PFSK-1 (cell line): ENCODE data around the gene C2orf81.
A peak's percentile ranks its signal among the peaks of the same experiment; 100 is the strongest.

Experiments used
- FOXP2 ChIP-seq: optimal IDR thresholded peaks from 2 replicates; pipeline ENCODE3; 2011; ENCODE audit warnings: borderline replicate concordance, control low read depth, inconsistent platforms; ENCODE audit not compliant: insufficient read depth; ENCODE audit errors: extremely low read length, extremely low read depth
- POLR2AphosphoS5 ChIP-seq: IDR thresholded peaks from 2 replicates; pipeline ENCODE4 v1.6.1; 2012; ENCODE audit warnings: low read depth, mild to moderate bottlenecking, control low read depth, low read length, moderate library complexity
- REST ChIP-seq, 2 experiments: IDR thresholded peaks; 2 replicates each; pipeline versions ENCODE4 v1.6.1 to v1.8.0; 2011 to 2012; ENCODE audit warnings: low read depth in 2 of 2, low read length in 2 of 2, control low read depth in 1 of 2, inconsistent platforms in 1 of 2, mild to moderate bottlenecking in 1 of 2, moderate library complexity in 1 of 2; ENCODE audit not compliant: insufficient read depth in 1 of 2
- SIN3A ChIP-seq: IDR thresholded peaks from 2 replicates; pipeline ENCODE4 v1.6.1; 2012; ENCODE audit warnings: mild to moderate bottlenecking, low read length, moderate library complexity, borderline replicate concordance; ENCODE audit not compliant: insufficient read depth
- TAF1 ChIP-seq: IDR thresholded peaks from 2 replicates; pipeline ENCODE4 v1.6.1; 2012; ENCODE audit warnings: low read length, control low read depth, borderline replicate concordance; ENCODE audit not compliant: insufficient read depth

Gene C2orf81

GRCh38 chr2:74396149-74396548, 25.3 kb downstream of the C2orf81 start:
- TF ChIP-seq POLR2AphosphoS5 (no peak), TAF1 (no peak), REST (IDR thresholded peaks at IDR 0.05; ENCODE audit: insufficient read depth in 1 of 2, low read depth in 2 of 2, low read length in 2 of 2) (no peak), FOXP2 (no peak), SIN3A (no peak)

DNA sequence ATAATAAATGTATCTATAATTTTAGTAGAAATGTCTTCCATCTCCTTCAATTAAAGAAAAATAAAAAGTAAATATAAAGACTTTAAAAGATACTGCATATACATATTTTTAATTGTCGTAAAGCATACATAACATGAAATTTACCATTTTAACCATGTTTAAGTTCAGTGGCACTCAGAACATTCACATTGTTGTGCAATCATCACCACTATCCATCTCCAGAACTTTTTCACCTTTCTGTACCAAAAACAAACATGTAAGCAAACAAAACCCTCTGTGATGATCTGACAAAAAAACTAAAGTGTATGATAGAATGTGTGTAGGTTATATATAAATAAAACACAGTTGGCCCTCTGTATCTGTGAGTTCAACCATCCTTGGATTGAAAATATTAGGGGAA, 27.9 kb downstream of the C2orf81 start:
- no peak for TF ChIP-seq SIN3A
- no peak for TF ChIP-seq REST (IDR thresholded peaks at IDR 0.05; ENCODE audit: insufficient read depth in 1 of 2, low read depth in 2 of 2, low read length in 2 of 2)
- TF ChIP-seq POLR2AphosphoS5, result no peak
- no peak for TF ChIP-seq FOXP2
- no peak for TF ChIP-seq TAF1

DNA sequence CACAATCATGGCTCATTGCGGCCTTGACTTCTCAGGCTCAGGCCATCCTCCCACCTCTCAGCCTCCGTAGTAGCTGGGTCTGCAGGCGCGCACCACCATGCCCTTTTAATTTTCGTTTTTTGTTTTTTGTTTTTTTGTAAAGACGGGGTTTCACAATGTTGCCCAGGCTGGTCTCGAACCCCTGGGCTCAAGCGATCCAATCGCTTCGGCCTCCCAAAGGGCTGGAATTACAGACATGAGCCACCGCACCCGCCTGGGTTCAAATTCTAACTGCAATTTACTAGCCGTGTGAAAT, 29.0 kb downstream of the C2orf81 start:
- no peak for TF ChIP-seq TAF1
- TF ChIP-seq REST (IDR thresholded peaks at IDR 0.05; ENCODE audit: insufficient read depth in 1 of 2, low read depth in 2 of 2, low read length in 2 of 2), result no peak
- no peak for TF ChIP-seq FOXP2
- no peak for TF ChIP-seq POLR2AphosphoS5
- no peak for TF ChIP-seq SIN3A

GRCh38 chr2:74391580-74392448, 29.6 kb downstream of the C2orf81 start:
- TF ChIP-seq TAF1 (peak; percentile 50; the same call in 1 of the 2 replicates), SIN3A (no peak), POLR2AphosphoS5 (peak; percentile 50), FOXP2 (peak; percentile 57), REST (IDR thresholded peaks at IDR 0.05; ENCODE audit: insufficient read depth in 1 of 2, low read depth in 2 of 2, low read length in 2 of 2) (no peak)
